ENCODE results near the gene MCTP1.

The MCTP1 gene

DNA sequence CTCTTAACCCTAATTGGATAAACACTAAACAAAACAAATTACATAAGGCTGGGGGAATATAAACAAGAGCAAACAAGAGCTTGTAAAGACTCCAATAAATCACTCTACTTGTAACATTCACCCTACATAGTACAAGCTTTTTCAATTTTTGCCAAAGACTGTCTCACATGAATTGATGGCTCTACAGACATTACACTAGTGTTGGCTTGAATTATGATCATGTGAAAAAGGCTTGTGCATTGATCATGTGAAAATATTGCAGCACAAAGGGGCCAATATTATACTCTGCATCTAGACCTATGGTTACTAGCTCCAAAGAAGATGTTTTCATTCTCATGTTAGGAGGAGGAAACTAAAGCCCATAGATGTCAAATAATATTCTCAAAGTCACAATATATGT lies 212.6 kb downstream of the MCTP1 start:
- TF ChIP-seq GATA2 (IDR thresholded peaks at IDR 0.05; ENCODE audit: low read depth, low read length): no peak
- TF ChIP-seq GATA3 (IDR thresholded peaks at IDR 0.05; ENCODE audit: low read depth, low read length): no peak

DNA sequence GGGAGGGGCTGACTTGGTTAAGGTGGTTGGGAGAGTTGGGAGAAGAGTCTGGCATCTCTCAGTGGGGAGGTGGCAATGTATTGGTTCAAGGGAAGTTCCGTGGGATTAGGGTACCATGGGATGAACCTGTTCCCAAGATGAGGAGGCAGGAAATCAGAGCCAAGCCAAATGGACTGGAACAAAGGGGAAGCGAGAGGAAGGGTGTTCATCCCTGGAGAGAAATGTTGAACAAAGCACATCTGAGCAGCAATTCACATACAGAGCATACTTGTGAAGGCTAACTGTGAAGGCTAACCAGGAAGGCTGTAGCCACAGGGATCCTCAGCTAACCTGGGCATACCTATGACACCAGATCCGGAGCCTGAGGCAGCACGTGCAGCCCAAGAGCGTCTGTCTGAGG lies 214.0 kb downstream of the MCTP1 start:
- TF ChIP-seq GATA3 (IDR thresholded peaks at IDR 0.05; ENCODE audit: low read depth, low read length): no peak
- no peak for TF ChIP-seq GATA2 (IDR thresholded peaks at IDR 0.05; ENCODE audit: low read depth, low read length)

DNA sequence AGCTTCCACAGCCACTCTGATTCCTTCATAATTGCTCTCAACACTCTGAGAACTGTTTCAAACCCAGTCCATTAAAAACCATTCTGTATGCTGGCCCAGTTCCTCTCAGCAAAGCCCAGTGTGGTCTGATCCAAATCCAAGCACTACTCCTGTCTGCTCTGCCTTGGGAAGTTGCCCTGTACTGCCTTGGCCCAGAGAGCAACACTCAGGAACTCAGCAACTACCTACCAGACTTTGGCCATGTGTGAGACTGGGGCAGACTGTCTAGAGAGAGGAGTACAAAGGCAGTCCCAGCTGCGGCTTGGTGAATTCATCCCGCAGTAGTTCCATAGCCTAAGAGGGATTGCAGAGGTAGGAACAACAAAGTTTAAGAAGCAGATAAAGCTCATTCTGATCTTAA lies 214.4 kb downstream of the MCTP1 start:
- TF ChIP-seq GATA2 (IDR thresholded peaks at IDR 0.05; ENCODE audit: low read depth, low read length) (no peak), GATA3 (IDR thresholded peaks at IDR 0.05; ENCODE audit: low read depth, low read length) (no peak)

DNA sequence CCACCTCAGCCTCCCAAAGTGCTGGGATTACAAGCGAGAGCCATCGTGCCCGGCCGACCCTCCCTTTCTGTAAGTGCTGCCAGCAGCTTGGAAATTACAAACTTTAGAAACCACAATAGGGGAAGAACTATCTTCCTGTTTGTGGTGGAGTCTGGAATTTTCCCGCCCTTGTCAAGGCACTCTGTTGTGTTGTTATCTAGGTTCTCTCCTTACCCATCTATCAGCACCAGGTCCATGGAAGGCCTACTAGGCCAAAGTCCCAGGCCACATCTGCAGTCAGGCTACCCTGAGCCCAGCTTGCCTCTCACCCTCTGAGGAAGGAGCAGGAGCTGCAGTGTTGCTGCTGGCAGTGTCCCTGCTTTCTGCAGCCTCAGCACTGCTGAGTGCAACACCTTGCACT lies 214.9 kb downstream of the MCTP1 start:
- TF ChIP-seq GATA3 (IDR thresholded peaks at IDR 0.05; ENCODE audit: low read depth, low read length) (no peak), GATA2 (IDR thresholded peaks at IDR 0.05; ENCODE audit: low read depth, low read length) (no peak)

DNA sequence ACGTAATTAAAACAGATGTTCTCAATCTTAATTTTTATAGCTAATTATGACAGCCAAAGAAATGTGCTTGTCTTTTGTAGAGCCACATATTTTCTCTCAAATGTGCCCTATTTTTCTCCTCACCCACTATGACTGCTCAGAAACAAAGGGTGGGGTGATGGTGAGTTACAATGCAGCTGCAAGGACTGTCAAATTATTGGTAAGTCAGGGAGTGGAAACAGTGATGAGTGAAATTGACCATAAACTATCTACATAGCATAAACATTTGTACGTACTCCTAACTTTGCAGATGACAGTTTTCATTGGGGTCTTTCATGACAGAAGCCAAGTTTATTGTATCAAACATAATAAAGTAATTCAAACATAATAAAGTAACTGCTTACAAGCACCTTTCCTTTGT lies 215.9 kb downstream of the MCTP1 start:
- TF ChIP-seq GATA3 (IDR thresholded peaks at IDR 0.05; ENCODE audit: low read depth, low read length) (no peak), GATA2 (IDR thresholded peaks at IDR 0.05; ENCODE audit: low read depth, low read length) (no peak)

DNA sequence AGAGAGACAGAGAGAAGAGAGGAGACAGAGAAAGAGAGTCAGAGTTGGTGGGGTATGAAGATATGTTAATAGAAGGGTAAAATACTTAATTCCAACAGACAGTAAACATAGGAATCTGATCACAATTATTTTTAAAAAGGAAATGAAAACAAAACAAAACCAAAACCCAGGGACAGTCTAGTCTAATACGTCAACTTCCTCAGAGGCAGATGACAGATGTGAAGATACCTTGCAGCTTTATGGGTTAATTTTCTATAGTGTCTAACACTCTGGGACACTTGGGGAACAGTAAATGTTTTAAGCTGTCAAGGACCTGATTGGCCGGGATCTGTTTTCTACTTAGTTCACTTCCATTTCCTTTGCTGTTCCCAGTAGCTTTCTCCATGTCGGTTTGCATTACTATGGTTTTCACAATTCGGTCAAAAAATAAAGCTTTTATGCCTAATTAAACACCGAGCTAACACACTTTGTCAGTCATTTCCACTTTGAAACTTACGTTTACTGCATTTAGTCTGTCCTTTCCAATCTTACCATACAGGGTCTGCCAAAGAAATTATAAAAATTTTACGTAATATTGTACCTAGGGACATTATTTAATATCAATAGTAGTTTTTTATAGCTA lies 216.5 kb downstream of the MCTP1 start:
- TF ChIP-seq GATA3 (IDR thresholded peaks at IDR 0.05; ENCODE audit: low read depth, low read length) (no peak), GATA2 (IDR thresholded peaks at IDR 0.05; ENCODE audit: low read depth, low read length) (no peak)

DNA sequence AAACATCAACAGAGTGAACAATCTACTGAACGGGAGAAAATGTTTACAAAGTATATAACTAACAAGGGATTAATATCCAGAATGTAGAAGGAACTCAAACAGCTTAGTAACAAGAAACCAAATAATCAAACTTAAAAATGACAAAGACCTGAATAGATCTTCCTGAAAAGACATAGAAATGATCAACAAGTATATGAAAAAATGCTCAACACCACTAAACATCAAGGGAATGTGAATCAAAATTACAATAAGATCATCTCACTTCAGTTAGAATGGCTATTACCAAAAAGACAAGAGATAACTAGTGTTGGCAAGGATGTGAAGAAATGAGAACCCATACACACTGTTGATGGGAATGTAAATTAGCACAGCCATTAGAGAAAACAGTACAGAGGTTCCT lies 218.8 kb downstream of the MCTP1 start:
- TF ChIP-seq GATA3 (IDR thresholded peaks at IDR 0.05; ENCODE audit: low read depth, low read length) (no peak), GATA2 (IDR thresholded peaks at IDR 0.05; ENCODE audit: low read depth, low read length) (no peak)

DNA sequence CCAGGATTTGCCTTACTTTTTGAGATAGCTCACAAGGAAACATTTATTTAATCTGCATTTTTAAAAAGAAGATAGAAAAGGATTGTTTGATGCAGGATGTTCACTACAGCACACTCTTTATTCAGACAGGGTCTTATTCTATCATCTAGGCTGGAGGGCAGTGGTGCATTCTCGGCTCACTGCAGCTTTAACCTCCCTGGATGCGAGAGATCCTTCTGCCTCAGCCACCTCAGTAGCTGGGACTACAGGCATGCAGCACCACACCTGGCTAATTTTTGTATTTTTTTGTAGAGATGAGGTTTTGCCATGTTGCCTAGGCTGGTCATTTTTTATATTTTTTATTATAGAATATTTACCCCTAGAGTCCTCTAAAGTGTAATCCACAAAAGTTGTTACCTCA lies 221.4 kb downstream of the MCTP1 start:
- no peak for TF ChIP-seq GATA2 (IDR thresholded peaks at IDR 0.05; ENCODE audit: low read depth, low read length)
- TF ChIP-seq GATA3 (IDR thresholded peaks at IDR 0.05; ENCODE audit: low read depth, low read length): no peak

DNA sequence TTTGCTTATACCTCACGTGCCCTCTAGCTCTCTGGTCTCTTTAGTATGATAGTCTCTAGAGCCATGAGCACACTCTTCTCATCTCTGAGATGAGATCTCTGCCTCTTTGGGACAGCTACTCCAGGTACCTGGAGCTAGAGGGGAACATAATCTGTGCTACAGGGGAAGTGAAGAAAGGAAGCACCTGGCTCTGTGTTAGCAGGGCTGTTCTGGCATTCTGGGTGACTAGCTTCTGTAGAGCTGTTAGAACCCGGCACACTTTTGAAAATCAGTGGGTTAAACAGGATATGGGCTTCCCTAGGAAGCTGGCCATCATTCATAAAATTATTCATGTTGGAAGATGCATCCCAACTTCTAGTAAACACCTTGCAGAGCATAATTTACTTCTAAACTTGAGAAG lies 224.8 kb downstream of the MCTP1 start:
- TF ChIP-seq GATA2 (IDR thresholded peaks at IDR 0.05; ENCODE audit: low read depth, low read length) (no peak), GATA3 (IDR thresholded peaks at IDR 0.05; ENCODE audit: low read depth, low read length) (no peak)

DNA sequence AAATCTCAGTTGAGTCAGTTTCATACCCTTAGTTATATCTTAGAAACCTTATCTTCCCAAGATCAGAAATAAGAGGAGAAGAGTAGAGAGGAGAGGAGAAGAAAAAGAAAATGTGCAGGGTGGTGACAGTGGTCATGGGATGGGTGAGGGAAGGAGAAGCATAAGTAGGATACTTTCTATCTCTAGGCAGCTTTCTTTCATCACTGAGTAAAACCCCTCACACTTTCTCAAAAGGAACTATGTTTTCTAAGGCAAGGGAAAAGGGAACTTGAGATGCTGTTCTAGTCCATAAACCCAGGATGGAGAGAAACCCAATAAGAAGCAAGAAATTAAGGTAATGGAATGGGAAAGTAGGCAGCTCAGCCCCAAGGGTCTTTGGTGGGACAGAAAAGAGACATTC lies 225.3 kb downstream of the MCTP1 start:
- TF ChIP-seq GATA3 (IDR thresholded peaks at IDR 0.05; ENCODE audit: low read depth, low read length) (no peak), GATA2 (IDR thresholded peaks at IDR 0.05; ENCODE audit: low read depth, low read length) (no peak)

DNA sequence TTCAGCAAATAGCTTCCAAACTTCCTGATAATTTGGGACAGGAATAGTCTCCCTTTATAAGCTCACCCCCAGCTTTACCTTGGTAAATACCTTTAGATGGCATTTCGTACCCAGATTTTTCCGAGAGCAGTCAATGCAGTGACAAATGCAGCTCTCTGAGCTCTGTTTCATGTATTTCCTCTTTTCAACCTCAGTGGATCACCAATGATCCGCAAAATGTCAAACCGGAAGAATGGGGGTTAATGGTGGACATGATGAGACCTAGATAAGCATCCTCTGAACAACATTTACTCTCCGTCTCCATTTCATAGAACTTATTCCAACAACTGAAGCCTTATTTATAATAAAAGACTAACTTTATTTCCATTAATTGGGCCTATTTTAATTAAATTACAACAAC lies 227.3 kb downstream of the MCTP1 start:
- TF ChIP-seq GATA3 (IDR thresholded peaks at IDR 0.05; ENCODE audit: low read depth, low read length) (no peak), GATA2 (IDR thresholded peaks at IDR 0.05; ENCODE audit: low read depth, low read length) (no peak)

DNA sequence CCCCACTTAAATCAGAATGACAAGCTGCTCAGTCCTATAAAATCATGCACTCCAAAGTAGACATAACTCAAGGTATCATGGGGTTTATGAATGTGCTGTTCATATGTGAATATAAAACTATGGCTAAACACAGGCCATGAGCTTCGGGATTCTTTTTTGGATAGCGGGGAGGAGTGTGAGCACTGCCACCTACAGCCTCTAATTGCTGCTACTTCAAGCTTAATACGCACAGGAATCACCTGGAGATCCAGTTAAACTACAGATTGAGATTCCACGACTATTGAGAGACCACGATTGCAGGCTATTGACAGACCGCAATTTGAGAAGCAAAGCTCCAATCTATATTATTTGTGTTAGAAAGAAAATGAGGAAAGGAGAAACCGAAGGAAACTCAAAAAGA lies 231.6 kb downstream of the MCTP1 start:
- TF ChIP-seq GATA2 (IDR thresholded peaks at IDR 0.05; ENCODE audit: low read depth, low read length) (no peak), GATA3 (IDR thresholded peaks at IDR 0.05; ENCODE audit: low read depth, low read length) (no peak)

DNA sequence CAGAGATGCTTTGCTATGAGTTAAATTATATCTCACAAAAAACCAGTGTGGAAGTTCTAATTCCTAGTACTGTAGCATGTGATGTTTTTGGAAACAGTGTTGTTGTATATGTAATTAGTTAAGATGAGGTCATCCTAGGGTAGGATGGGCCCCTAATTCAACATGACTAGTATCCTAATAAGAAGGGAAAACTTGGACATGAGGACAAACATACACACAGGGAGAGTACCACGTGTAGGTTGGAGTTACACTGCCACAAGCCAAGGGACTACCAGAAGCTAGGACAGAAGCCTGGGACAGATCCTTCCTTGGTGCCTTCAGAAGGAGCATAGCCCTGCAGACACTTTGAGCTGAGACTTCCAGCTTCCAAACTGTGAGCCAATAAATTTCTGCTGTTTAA lies 234.2 kb downstream of the MCTP1 start:
- no peak for TF ChIP-seq GATA3 (IDR thresholded peaks at IDR 0.05; ENCODE audit: low read depth, low read length)
- no peak for TF ChIP-seq GATA2 (IDR thresholded peaks at IDR 0.05; ENCODE audit: low read depth, low read length)

DNA sequence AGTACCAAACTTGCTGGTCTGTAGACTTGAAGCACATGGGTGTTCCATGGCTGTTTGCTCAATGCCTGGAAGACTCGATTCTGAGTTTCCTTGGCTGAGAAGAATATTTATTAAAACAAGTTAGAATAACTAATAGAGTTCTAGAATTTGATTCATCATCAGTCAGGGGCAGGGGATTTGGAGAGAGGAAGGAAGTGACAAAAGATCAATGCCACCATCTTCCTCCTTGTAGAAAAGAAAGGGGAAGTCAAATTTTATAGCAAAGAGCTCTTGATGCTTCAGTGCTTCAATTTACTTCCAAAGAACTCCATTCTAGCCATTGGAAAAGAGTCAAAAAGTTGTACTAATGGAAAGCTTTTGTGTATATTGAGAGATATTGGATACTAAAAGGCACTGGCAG lies 236.3 kb downstream of the MCTP1 start:
- TF ChIP-seq GATA3 (IDR thresholded peaks at IDR 0.05; ENCODE audit: low read depth, low read length) (no peak), GATA2 (IDR thresholded peaks at IDR 0.05; ENCODE audit: low read depth, low read length) (no peak)

DNA sequence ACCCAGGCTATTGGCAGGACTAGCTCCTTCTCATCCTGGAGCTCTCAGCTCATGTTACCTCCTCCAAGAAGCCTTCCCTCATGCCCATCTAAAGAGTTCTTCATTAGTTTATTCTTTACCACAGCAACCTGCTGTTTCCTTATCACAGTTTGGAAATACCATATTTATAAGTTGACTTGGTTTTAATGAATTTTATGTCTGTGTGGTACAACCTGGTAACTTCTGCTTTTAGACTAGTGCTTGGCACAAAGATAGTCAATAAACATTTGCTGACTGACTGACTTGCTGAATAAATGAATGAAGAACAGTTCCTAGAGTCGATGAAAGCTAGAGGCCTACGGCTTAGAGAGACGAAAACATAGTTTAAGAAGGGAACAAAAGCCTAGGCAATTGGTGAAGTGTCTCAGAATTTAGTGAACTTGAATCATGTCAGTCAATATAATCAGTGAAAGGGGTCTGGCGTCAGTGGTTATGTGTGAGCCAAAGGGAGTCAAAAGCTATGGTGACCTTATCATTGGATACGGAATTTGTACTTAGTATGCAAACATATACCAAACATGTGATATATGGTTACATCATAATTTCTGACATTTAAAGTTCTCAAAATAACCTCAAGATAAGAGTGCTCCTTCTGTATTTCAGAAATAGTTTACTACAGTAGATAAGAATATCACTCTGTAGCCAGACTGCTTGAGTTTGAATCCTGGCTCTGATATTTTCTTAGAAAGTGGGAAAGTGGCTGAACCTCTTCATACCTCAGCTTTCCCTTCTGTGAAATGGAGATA lies 239.5 kb downstream of the MCTP1 start:
- no peak for TF ChIP-seq GATA2 (IDR thresholded peaks at IDR 0.05; ENCODE audit: low read depth, low read length)
- TF ChIP-seq GATA3 (IDR thresholded peaks at IDR 0.05; ENCODE audit: low read depth, low read length): no peak
